DOHH2 (cell line): Measurements from ENCODE around the gene FSTL4.

Experiments used
- CTCF ChIP-seq: fragments of 200-600 bp; sonication (generic); IDR thresholded peaks from one replicate; pipeline ENCODE4 v1.5.1; 2014; ENCODE audit warnings: antibody characterized with exemption, mild to moderate bottlenecking, low read depth, low read length; ENCODE audit not compliant: poor library complexity, severe bottlenecking
- EZH2phosphoT487 ChIP-seq: fragments of 200-600 bp; sonication (generic); IDR thresholded peaks from 2 replicates; pipeline ENCODE4 v1.6.1; 2017; ENCODE audit warnings: borderline replicate concordance, mild to moderate bottlenecking, antibody characterized with exemption, low read length, moderate library complexity, mixed read lengths

- TF ChIP-seq CTCF: no peak
- no peak for TF ChIP-seq EZH2phosphoT487
Measured at GRCh38 chr5:133309984-133310621, 302.2 kb downstream of the FSTL4 start.
